ENCODE results near the gene RNF130.
"Not testable (repeated sequence)": the region's sequence is repeated elsewhere in the genome, so short reads cannot be mapped to it uniquely, and the experiment has no call there.

RNF130 gene

GRCh38 chr5:179959641-179960040, 111.9 kb downstream of the RNF130 start:
- H3K27ac ChIP-seq (ENCODE audit: low read depth in 2 of 2, low read length in 2 of 2), result no peak overlapping the region
- H3K27me3 ChIP-seq (ENCODE audit: control insufficient read depth in 2 of 2, insufficient read depth in 2 of 2, low read length in 2 of 2), result no peaks in the 10 kb centered on the region
- peaks cover 2 to 20% of the 10 kb centered on the region in 2 donors for H3K36me3 ChIP-seq (ENCODE audit: control insufficient read depth in 2 of 2, insufficient read depth in 2 of 2, low read length in 2 of 2)
- H3K4me1 ChIP-seq (ENCODE audit: control insufficient read depth in 2 of 2, insufficient read depth in 2 of 2, low read length in 2 of 2), result no peaks in the 10 kb centered on the region
- no peak overlapping the region for H3K9ac ChIP-seq (ENCODE audit: low read depth in 1 of 2, low read length in 2 of 2)
- no peaks in the 10 kb centered on the region for H3K9me3 ChIP-seq (ENCODE audit: control insufficient read depth in 2 of 2, low read length in 2 of 2)
- H3K4me3 ChIP-seq (ENCODE audit: low read length in 2 of 2), result no peak overlapping the region

DNA sequence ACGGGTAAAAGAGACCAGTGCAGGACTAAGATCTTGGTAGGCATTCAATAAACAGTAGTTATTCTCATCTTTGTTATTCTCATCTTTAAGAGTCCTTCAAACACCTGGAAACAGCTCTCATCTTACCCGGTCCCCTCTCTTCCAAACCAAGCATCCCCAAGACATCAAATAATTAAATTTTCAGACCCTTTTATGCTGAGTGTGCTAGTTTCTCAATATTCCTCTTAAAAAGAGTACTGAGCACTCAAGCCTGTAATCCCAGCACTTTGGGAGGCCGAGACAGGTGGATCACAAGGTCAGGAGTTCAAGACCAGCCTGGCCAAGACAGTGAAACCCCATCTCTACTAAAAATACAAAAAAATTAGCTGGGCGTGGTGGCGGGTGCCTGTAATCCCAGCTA, 112.4 kb downstream of the RNF130 start:
- H3K4me1 ChIP-seq (ENCODE audit: control insufficient read depth in 2 of 2, insufficient read depth in 2 of 2, low read length in 2 of 2); H3K27ac ChIP-seq (ENCODE audit: low read depth in 2 of 2, low read length in 2 of 2); H3K27me3 ChIP-seq (ENCODE audit: control insufficient read depth in 2 of 2, insufficient read depth in 2 of 2, low read length in 2 of 2); H3K9ac ChIP-seq (ENCODE audit: low read depth in 1 of 2, low read length in 2 of 2); H3K4me3 ChIP-seq (ENCODE audit: low read length in 2 of 2); H3K9me3 ChIP-seq (ENCODE audit: control insufficient read depth in 2 of 2, low read length in 2 of 2): not testable (repeated sequence)
- H3K36me3 ChIP-seq (ENCODE audit: control insufficient read depth in 2 of 2, insufficient read depth in 2 of 2, low read length in 2 of 2), result peaks cover 2 to 20% of the 10 kb centered on the region in 2 donors

DNA sequence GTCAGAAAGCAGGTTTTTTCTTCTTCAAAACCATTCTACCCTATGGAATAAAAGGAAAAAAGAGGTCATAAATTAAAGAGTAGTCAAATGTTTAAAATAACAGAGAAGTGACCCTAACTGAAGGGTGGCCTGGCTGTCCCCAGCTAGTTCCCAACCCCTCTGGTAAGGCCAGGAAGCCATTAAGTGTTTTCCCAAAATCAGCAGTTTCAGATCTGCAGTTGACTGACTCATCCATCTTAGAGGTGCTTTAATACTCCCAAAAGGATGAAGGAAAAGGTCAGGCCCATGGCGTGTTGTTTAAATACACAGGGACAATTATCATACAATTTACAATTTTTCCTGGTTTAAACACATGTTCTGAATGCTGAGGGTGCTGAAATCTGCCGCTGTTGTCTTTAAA, 115.9 kb downstream of the RNF130 start:
- Histone ChIP-seq H3K9me3 (ENCODE audit: control insufficient read depth in 2 of 2, low read length in 2 of 2) (no peaks in the 10 kb centered on the region), H3K27me3 (ENCODE audit: control insufficient read depth in 2 of 2, insufficient read depth in 2 of 2, low read length in 2 of 2) (no peaks in the 10 kb centered on the region), H3K27ac (ENCODE audit: low read depth in 2 of 2, low read length in 2 of 2) (no peak overlapping the region), H3K4me3 (ENCODE audit: low read length in 2 of 2) (no peak overlapping the region), H3K9ac (ENCODE audit: low read depth in 1 of 2, low read length in 2 of 2) (no peak overlapping the region), H3K36me3 (ENCODE audit: control insufficient read depth in 2 of 2, insufficient read depth in 2 of 2, low read length in 2 of 2) (peaks cover 0 to 7% of the 10 kb centered on the region in 2 donors), H3K4me1 (ENCODE audit: control insufficient read depth in 2 of 2, insufficient read depth in 2 of 2, low read length in 2 of 2) (no peaks in the 10 kb centered on the region)

DNA sequence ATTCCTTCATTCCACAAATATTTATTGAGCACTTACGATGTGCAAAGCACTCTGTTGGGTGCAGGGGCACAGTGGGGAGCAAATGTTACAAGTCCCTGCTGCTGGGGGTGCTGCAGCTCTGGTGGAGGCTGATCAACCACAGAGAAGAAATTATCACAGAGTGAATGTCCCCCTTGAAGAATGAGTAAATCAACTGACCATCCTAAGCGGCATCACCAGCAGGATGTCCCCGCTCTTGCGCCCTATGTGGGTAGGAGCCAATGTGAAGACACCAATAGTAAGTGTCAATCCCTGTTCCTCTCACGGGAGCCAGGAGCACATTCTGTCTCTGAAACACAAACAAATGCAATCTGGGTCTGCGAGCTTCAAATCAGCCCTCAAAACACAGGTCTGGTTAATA, 116.5 kb downstream of the RNF130 start:
- Histone ChIP-seq H3K9ac (ENCODE audit: low read depth in 1 of 2, low read length in 2 of 2) (no peak overlapping the region), H3K4me3 (ENCODE audit: low read length in 2 of 2) (no peak overlapping the region), H3K36me3 (ENCODE audit: control insufficient read depth in 2 of 2, insufficient read depth in 2 of 2, low read length in 2 of 2) (peaks cover 0 to 7% of the 10 kb centered on the region in 2 donors), H3K4me1 (ENCODE audit: control insufficient read depth in 2 of 2, insufficient read depth in 2 of 2, low read length in 2 of 2) (no peaks in the 10 kb centered on the region), H3K27ac (ENCODE audit: low read depth in 2 of 2, low read length in 2 of 2) (no peak overlapping the region), H3K27me3 (ENCODE audit: control insufficient read depth in 2 of 2, insufficient read depth in 2 of 2, low read length in 2 of 2) (no peaks in the 10 kb centered on the region), H3K9me3 (ENCODE audit: control insufficient read depth in 2 of 2, low read length in 2 of 2) (no peaks in the 10 kb centered on the region)

GRCh38 chr5:179954434-179954833, 117.1 kb downstream of the RNF130 start:
- H3K27ac ChIP-seq (ENCODE audit: low read depth in 2 of 2, low read length in 2 of 2), result no peak overlapping the region
- H3K4me1 ChIP-seq (ENCODE audit: control insufficient read depth in 2 of 2, insufficient read depth in 2 of 2, low read length in 2 of 2), result no peaks in the 10 kb centered on the region
- H3K9me3 ChIP-seq (ENCODE audit: control insufficient read depth in 2 of 2, low read length in 2 of 2), result no peaks in the 10 kb centered on the region
- H3K4me3 ChIP-seq (ENCODE audit: low read length in 2 of 2), result no peak overlapping the region
- no peak overlapping the region for H3K9ac ChIP-seq (ENCODE audit: low read depth in 1 of 2, low read length in 2 of 2)
- H3K27me3 ChIP-seq (ENCODE audit: control insufficient read depth in 2 of 2, insufficient read depth in 2 of 2, low read length in 2 of 2), result no peaks in the 10 kb centered on the region
- H3K36me3 ChIP-seq (ENCODE audit: control insufficient read depth in 2 of 2, insufficient read depth in 2 of 2, low read length in 2 of 2), result peaks cover 0 to 7% of the 10 kb centered on the region in 2 donors

GRCh38 chr5:179953987-179954386, 117.6 kb downstream of the RNF130 start:
- H3K27ac ChIP-seq (ENCODE audit: low read depth in 2 of 2, low read length in 2 of 2), result no peak overlapping the region

DNA sequence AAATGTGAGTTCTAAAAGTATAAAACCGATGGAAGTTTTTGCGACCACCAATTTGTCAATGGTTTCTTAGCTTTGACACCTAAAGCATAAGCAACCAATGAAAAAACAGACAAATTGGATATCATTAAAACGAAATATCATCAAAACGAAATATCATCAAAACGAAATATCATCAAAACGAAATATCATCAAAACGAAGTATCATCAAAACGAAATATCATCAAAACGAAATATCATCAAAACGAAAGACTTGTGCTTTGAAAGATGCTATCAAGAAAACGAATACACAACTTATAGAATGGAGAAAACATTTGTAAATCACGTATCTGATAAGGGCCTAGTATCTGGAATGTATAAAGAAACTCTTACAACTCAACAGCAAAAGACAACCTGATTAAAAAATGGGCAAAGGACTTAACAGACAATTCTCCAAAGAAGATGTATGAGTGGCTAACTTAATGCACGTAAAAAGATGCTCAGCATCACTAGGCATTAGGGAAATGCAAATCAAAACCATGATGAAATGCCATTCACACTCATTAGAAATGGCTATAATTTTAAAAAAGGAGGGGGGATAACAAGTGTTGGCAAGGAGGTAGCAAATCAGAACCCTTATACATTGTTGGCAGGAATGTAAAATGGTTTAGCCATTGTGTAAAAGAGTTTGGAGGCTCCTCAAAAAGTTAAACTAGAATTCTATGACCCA, 134.4 kb downstream of the RNF130 start:
- no peaks in the 10 kb centered on the region for H3K4me1 ChIP-seq (ENCODE audit: control insufficient read depth in 2 of 2, insufficient read depth in 2 of 2, low read length in 2 of 2)
- H3K27ac ChIP-seq (ENCODE audit: low read depth in 2 of 2, low read length in 2 of 2), result no peak overlapping the region
- no peaks in the 10 kb centered on the region for H3K9me3 ChIP-seq (ENCODE audit: control insufficient read depth in 2 of 2, low read length in 2 of 2)
- no peak overlapping the region for H3K4me3 ChIP-seq (ENCODE audit: low read length in 2 of 2)
- no peaks in the 10 kb centered on the region for H3K27me3 ChIP-seq (ENCODE audit: control insufficient read depth in 2 of 2, insufficient read depth in 2 of 2, low read length in 2 of 2)
- H3K9ac ChIP-seq (ENCODE audit: low read depth in 1 of 2, low read length in 2 of 2), result no peak overlapping the region
- H3K36me3 ChIP-seq (ENCODE audit: control insufficient read depth in 2 of 2, insufficient read depth in 2 of 2, low read length in 2 of 2), result no peaks in the 10 kb centered on the region

More at GRCh38 chr5:179953987-179954386, 117.6 kb downstream of the RNF130 start:
- Histone ChIP-seq H3K4me1 (ENCODE audit: control insufficient read depth in 2 of 2, insufficient read depth in 2 of 2, low read length in 2 of 2) (no peaks in the 10 kb centered on the region), H3K9ac (ENCODE audit: low read depth in 1 of 2, low read length in 2 of 2) (no peak overlapping the region), H3K36me3 (ENCODE audit: control insufficient read depth in 2 of 2, insufficient read depth in 2 of 2, low read length in 2 of 2) (peaks cover 0 to 7% of the 10 kb centered on the region in 2 donors), H3K9me3 (ENCODE audit: control insufficient read depth in 2 of 2, low read length in 2 of 2) (no peaks in the 10 kb centered on the region), H3K4me3 (ENCODE audit: low read length in 2 of 2) (no peak overlapping the region), H3K27me3 (ENCODE audit: control insufficient read depth in 2 of 2, insufficient read depth in 2 of 2, low read length in 2 of 2) (no peaks in the 10 kb centered on the region)

GRCh38 chr5:179930788-179931473, 140.6 kb downstream of the RNF130 start:
- Histone ChIP-seq H3K27me3 (ENCODE audit: control insufficient read depth in 2 of 2, insufficient read depth in 2 of 2, low read length in 2 of 2) (no peaks in the 10 kb centered on the region), H3K9ac (ENCODE audit: low read depth in 1 of 2, low read length in 2 of 2) (no peak overlapping the region), H3K27ac (ENCODE audit: low read depth in 2 of 2, low read length in 2 of 2) (no peak overlapping the region)

DNA sequence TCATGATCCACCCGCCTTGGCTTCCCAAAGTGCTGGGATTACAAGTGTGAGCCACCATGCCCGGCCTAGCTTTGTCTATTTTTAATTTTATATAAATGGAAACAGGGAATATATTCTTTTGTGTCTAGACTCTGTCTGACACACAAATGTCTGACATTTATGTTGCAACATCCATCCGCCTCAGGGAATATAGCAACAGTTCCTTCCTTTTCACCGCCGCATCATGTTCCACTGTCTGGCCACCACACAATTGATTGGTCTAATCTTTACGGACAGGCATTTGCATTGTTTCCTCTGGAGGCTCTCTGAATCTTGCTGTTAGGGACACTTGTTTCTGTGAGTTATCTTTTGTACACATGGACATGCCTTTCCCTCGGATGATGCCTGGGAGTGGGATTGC, 143.7 kb downstream of the RNF130 start:
- Histone ChIP-seq H3K36me3 (ENCODE audit: control insufficient read depth in 2 of 2, insufficient read depth in 2 of 2, low read length in 2 of 2) (no peaks in the 10 kb centered on the region), H3K4me3 (ENCODE audit: low read length in 2 of 2) (no peak overlapping the region), H3K9me3 (ENCODE audit: control insufficient read depth in 2 of 2, low read length in 2 of 2) (no peaks in the 10 kb centered on the region), H3K9ac (ENCODE audit: low read depth in 1 of 2, low read length in 2 of 2) (no peak overlapping the region), H3K4me1 (ENCODE audit: control insufficient read depth in 2 of 2, insufficient read depth in 2 of 2, low read length in 2 of 2) (no peaks in the 10 kb centered on the region), H3K27ac (ENCODE audit: low read depth in 2 of 2, low read length in 2 of 2) (no peak overlapping the region), H3K27me3 (ENCODE audit: control insufficient read depth in 2 of 2, insufficient read depth in 2 of 2, low read length in 2 of 2) (no peaks in the 10 kb centered on the region)

More at GRCh38 chr5:179930788-179931473, 140.6 kb downstream of the RNF130 start:
- Histone ChIP-seq H3K4me3 (ENCODE audit: low read length in 2 of 2) (no peak overlapping the region), H3K36me3 (ENCODE audit: control insufficient read depth in 2 of 2, insufficient read depth in 2 of 2, low read length in 2 of 2) (no peaks in the 10 kb centered on the region), H3K9me3 (ENCODE audit: control insufficient read depth in 2 of 2, low read length in 2 of 2) (no peaks in the 10 kb centered on the region), H3K4me1 (ENCODE audit: control insufficient read depth in 2 of 2, insufficient read depth in 2 of 2, low read length in 2 of 2) (no peaks in the 10 kb centered on the region)

- Histone ChIP-seq H3K27ac (ENCODE audit: low read depth in 2 of 2, low read length in 2 of 2) (no peak overlapping the region), H3K4me3 (ENCODE audit: low read length in 2 of 2) (no peak overlapping the region), H3K36me3 (ENCODE audit: control insufficient read depth in 2 of 2, insufficient read depth in 2 of 2, low read length in 2 of 2) (no peaks in the 10 kb centered on the region), H3K9me3 (ENCODE audit: control insufficient read depth in 2 of 2, low read length in 2 of 2) (no peaks in the 10 kb centered on the region), H3K9ac (ENCODE audit: low read depth in 1 of 2, low read length in 2 of 2) (no peak overlapping the region), H3K4me1 (ENCODE audit: control insufficient read depth in 2 of 2, insufficient read depth in 2 of 2, low read length in 2 of 2) (no peaks in the 10 kb centered on the region), H3K27me3 (ENCODE audit: control insufficient read depth in 2 of 2, insufficient read depth in 2 of 2, low read length in 2 of 2) (no peaks in the 10 kb centered on the region)
These were observed 144.9 kb downstream of the RNF130 start for GRCh38 chr5:179926657-179927056.
